Occipital lobe (tissue), 2 donors: Measurements from ENCODE around the gene GLE1. TPM values are rescaled to one million over a fixed set of nuclear protein-coding genes. Genes with fewer than 3 reads are reported as not detected.
"Not testable (repeated sequence)": the region's sequence is repeated elsewhere in the genome, so short reads cannot be mapped to it uniquely, and the experiment has no call there.

ENCODE experiments used
- DNase-seq: peaks from one replicate; lab custom pipeline; 2025; lab: John Stamatoyannopoulos, UW
- total RNA-seq: library from RNA; depleted of rRNA; stranded (reverse); fragments of >200 nt; gene quantifications from one replicate; pipeline ENCODE4 v1.2.3, GENCODE V29; 2014

GLE1 gene
- total RNA-seq, 1 donor from 2014 or later: 18.9 TPM

DNA sequence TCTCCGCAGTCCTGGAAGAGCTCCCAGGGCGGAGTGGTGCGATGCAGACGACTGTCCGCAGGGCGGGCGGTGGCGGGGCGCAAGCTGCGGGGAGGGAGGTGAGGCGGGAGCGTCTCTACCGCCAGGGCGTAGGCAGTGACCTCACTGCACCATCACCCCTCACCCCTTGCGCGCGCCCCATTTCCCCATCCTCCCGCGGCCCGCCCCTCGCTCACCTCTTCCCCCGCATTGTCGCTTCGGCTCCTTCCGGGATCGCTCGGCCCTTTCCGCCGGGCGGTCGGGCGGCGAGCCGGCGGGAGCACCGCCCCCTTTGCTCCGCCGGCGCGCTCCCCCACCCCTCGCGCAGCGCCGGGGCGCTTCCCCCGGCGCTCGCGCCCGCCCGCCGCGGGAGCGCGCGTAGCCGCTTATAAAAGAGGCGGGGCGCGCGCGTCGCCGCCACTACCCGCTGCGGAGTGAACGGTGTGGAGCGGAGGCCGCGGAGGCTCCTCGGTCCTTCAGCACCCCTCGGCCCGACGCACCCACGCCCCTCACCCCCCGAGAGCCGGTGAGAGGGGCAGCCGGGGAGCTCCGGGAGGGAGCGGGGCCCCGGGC lies 47.7 kb downstream of the GLE1 start, which contains the start of gene SPTAN1:
Gene SPTAN1, plus strand, starts transcription at position 435 of the 591 bp plus-strand sequence. CDS start 14,154 bp downstream, outside the sequence.
- DNase-seq: peak; percentile 88

DNA sequence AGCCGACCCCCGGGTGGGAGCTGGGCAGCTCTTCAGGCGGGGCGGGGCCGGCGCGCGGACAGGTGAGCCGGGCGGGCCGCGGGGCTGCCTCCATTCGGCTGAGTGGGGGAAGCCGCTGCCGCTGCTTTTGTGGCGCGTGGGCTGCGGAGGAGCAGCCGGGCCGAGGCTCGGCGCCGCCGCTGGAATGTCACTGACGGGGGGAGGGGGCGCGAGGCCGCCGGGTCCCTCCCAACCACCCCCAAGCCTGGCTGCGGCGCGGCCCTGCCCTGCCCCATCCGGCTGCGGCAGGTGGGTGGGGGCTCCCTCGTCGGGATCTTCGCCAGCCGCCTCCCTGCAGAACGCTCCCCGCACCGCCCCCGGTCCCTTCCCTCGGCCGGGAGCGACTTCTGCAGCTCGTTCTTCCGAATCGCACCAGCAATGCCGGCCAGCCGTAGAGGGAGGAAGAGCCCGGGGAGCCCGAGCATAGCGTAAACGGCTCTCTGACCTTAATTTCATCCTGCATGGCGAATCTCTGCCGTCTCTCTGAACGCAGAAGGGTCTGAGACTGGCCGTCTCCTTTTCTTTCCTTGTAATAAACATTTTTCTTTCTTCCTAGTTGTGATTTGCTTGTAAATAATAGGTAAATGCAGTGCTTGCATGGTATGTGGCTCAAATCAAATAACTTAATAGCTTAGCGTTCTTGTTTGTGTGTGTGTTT lies 48.4 kb downstream of the GLE1 start:
- peak; percentile 46 for DNase-seq

DNA sequence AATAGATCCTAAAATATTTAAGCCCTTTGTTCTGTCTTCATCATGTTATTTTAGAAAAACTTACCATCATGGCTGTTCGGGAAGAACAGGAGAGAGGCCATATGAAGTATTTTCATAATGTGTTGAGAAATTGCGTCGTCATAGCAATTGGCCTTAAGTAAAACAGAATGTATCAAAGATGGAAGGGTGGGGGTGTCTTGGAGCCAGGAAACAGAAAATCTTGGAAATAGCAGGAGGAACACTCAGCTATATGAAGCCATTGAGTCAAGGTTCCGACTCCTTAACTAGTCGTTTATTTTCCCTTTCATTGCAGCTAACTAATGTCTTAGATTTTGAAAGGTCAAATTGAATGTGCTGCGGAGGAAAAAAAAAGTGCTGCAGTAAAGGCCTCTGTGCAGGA lies 49.2 kb downstream of the GLE1 start:
- no peak for DNase-seq

DNA sequence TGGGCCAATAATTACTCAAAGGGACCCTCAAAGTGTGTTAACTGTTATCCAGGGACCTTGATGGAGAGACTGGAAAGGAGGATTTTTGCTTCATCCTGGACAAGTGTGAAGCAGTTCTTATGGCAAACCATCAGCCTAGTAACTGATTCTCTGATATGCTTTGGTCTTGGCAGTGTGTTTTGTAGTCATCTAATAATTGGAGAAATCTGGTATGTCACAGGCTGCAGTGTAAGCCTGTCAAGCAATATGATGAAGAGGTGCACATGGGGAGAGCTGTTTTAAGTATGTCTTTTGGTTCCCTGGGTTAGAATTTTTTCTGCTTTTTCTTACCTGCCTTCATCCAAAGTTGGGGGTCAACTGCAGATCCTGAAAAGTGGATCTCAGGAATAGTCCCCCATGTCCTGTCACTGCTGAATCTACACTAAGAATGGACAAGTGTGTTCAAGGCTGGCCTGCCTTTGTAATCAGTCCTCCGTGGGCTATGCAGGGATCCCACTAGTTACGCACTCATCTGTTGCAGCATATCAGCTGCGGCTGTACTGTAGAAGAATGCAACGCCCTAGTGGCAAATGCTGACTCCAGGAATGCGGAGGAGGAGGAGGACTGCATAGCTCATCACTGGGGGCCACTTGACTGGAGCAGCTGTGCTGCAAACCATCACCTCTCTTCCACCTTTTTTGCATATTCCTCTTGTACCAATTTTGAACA lies 49.8 kb downstream of the GLE1 start:
- no peak for DNase-seq

DNA sequence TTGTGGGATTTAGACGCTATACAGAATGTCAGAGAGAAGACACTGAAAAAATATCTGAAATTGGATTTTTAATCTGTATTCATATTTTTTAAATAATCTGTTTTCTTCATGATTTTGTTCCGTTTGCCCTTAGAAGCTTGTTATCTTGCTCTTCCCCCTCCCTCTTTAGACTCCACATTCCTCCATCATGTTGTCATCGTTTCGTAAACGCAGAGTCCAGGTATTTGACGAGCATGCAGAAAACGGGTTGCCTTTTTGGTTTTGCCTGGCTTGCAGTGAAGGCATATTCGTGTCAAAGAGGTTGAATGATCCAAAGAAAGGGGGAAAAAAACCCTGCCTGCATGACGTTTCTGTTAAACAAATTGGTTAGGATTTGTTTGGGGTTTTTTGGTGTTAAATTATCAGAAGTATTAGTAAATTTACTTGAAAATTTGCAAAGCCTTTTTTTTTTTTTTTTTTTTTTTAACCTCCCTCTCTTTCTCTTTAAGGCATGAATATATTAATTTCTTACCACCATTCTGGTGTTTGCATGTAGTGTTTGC lies 50.7 kb downstream of the GLE1 start:
- no peak for DNase-seq

DNA sequence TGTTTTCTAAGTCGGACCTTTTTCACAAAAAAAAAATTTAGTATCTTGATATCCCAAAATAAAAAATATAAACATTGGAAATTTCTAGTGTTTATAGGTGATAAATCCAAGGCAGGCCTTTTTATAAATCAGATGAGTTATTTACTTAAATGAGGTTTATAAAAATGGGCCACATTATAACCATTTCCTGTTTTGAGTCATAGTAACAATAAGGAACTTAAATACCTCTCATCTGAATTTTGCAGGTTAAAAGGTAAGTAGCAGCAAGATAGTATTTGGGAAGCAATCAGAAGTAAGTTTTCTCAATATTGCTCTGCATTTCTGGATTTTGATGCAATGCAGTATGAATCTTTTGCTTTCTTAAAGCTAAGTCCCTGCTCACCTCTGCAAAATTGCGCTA lies 51.8 kb downstream of the GLE1 start:
- no peak for DNase-seq

DNA sequence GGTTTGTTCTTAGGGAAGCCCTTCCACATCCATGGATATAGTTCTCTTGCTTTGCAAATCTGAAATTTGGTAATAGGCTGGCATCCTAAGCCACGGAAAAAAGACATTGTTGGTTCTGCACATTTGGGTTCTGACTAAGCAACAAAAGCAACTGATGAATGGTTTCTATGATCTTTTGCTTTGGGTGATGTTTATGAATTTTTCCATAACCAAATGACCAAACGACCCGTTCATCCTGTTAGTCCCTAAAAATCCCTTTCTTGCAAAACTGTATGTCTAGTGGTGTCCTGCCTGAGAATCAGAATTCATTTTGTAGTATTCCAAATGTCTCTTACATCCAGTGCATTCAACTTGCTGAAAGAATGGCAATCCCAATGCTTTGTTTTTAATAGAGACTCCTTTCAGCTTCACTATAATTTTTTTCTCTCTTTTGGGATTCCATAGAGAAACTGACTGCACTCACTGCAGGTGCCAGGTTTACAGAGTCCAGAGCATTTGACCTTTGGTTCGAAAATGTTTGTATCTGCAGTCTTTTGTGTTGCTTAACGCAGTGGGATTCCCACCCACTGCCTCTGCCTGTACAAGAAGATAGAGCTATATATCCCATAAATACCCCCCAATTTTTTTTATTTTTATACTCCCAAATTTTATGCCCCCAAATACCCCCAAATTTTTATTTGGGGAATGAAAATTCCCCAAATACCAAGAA lies 52.6 kb downstream of the GLE1 start:
- no peak for DNase-seq

DNA sequence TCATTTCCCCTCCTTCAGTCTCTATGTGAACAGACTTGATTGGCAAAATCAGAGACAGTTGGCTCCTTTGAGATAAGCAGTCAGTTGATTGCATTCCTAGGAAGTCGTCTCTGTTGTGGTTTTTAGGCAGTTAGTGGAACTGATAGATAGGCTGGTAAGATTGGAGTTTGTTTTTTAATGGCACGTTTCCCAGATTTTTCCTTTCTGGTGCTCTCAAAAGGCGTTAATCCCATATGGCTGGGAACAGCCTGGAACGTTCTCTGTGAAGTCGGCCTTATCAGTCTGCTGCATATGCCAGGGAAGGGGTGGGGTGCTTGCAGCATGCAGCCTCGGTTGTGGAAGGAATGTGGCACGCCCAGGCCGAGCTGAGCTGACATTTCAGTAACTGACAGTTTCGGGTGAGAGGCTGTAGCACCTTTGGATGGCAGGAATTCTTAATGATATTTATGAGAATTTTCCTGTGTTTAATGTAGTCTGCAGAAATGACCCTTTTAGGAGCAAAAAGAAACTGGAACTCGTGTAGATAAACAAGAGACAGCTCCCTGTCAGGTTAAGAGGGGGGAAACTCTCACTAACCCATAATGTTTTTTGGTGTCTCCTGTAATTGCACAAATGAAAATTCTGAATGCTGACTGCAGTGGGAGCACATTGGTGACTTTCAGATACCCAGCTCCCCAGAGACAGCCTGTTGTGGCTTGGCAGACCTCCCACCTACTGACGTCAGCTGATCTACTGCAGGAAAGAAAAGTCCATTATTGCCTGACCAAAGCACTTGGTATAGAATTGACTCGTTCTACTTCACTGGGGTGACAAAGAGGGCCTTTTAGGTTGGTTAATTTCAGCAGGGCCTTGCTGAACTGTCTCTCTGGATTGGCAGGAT lies 54.2 kb downstream of the GLE1 start:
- peak; percentile 78 for DNase-seq

DNA sequence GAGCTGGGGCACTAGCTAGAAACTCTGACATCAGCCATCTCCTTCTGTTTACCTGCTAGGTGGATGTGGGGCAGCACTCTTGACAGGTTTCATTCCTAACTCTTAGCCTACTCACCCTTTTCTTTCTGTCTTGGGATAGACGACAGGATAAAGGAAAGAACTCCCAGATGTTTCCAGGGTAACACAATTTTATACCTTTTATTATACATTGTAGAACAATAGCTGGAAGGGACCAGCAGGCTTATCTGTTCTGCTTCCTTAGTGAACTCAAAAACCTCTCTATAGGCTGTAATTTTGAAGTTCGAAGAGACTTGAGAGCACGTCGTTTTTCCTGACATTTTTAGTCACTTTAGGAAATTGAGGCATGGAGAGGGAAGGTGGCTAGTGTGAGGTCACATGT lies 61.1 kb downstream of the GLE1 start:
- DNase-seq: no peak

DNA sequence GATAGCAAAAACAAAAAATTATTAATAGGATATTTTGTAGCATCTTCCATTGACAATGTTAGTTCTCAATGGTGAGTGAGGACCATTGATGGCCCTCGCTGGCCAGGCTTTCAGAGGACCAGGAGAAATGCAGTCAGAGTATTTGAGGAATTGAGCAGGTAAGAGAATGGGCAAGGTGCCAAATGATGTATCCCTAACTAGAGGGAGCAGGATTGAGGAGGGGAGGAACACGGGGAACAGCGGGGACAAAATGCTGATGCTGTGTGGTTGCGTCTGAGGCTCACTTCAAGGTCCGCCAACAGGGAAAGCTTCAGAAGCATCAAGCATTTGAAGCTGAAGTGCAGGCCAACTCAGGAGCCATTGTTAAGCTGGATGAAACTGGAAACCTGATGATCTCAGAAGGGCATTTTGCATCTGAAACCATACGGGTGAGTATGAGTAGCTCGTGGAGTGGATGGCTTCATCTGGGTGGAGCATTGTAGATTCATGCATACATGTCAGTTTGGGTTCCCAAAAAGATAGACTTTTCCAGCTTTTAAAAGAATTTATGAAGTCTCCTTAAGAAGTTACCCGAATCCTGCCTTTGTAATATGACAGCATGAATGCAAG lies 64.1 kb downstream of the GLE1 start:
- no peak for DNase-seq

DNA sequence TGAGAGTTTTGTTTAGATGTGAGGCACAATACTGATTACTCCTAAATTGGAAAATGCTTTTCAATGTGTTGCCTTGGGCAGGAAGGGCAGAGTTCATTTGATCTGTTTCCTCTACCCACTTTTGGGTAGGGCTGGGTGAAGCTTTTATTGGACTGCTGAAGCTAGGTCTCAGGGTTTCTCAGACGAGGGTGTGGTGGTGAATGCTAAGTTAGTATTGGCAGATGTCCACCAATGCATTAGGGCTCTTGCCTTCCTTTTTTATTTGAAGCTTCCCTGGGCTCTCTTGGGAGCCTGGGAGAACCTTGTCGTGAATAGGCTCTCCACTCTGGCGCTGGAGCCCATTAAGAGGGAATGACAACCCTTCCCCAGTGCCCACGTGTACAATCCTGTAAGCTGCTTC lies 71.0 kb downstream of the GLE1 start:
- no peak for DNase-seq

DNA sequence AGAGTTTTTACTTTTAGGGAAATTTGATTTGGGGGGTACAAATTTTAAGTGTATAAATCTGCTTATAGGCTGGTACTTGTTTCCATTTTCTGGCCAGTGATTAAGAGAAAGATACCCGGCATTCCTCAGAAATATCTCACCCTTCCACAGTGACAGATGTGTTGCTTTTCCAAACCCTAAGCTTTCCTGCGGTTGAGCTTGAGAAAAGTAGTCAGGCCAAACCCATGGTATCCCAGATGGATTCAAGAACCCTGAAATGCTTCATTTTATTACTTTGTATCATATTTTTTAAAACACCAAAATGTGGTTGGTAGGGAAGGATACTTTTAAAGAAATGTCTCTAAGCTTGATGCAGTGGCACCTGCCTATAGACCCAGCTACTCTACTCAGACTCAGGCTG lies 71.4 kb downstream of the GLE1 start:
- no peak for DNase-seq

DNA sequence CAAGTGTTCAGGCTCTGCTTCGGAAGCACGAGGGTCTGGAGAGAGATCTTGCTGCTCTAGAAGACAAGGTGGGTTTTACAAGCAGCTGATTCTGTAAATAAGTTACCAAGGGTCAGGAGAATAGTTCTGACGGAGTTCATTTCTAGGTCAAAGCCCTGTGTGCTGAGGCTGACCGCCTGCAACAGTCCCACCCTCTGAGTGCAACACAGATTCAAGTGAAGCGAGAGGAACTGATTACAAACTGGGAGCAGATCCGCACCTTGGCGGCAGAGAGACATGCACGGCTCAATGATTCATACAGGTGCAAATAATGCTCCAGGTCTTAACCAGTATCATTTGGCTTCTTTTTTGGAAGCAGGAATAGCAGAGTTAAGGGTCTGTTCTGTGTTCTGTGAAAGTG lies 72.7 kb downstream of the GLE1 start:
- DNase-seq: no peak

DNA sequence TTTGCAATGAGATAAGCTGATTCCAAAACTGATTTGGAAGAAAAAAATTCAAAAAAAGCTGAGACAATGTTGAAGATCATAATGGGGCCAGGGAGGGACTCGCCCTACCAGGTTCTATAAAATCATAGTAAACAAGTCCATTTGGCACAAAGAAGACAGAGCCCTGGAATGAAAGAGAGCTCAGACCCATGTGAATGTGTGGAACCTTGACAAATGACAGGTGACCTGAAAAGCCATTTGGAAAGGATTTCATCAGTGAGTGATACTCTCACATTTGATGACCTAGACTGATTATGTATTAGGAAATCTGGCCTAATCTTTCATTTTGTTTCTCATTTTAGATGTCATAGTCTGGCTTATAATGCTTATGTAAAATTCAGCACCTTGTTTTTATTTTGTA lies 74.7 kb downstream of the GLE1 start:
- no peak for DNase-seq

DNA sequence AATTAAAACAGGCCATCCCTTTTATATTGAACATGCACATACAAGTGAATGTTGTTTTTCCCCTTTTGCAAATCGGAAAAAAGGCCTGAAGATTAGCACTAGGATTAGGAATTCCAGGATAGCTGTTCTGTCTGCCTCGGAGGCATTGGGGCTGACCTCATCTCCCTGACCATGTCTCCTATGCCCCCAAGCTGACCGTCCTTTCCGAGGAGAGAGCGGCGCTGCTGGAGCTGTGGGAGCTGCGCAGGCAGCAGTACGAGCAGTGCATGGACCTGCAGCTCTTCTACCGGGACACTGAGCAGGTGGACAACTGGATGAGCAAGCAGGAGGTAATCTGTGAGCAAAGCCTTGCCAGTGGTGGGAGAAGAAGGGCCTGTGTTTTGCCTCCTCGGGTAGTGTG lies 76.2 kb downstream of the GLE1 start:
- no peak for DNase-seq

DNA sequence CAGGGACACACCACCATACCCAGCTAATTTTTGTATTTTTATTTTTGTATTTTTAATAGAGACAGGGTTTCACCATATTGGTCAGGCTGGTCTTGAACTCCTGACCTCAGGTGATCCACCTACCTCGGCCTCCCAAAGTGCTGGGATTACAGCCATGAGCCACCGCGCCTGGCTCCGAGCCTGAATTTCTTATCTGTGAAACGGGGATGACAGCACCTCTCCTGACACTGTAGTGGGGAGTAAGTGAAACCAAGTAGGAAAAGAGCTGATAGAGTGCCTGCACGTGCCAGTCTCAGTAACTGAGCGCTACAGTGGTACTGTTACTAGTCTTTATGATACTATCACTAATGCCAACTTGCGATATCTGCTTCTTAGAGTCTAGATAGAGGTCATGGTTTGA lies 80.6 kb downstream of the GLE1 start:
- DNase-seq: not testable (repeated sequence)

DNA sequence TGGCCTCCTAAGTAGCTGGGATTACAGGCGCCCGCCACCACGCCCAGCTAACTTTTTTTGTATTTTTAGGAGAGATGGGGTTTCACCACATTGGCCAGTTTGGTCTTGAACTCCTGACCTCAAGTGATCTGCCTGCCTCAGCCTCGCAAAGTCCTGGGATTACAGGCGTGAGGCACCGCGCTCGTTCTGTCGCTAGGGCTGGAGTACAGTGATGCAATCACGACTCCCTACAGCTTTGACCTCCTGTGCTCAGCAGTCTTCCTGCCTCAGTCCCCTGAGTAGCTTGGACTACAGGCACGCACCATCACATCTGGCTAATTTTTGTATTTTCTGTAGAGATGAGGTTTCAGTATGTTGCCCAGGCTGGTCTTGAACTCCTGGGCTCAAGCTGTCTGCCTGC lies 82.4 kb downstream of the GLE1 start:
- not testable (repeated sequence) for DNase-seq

DNA sequence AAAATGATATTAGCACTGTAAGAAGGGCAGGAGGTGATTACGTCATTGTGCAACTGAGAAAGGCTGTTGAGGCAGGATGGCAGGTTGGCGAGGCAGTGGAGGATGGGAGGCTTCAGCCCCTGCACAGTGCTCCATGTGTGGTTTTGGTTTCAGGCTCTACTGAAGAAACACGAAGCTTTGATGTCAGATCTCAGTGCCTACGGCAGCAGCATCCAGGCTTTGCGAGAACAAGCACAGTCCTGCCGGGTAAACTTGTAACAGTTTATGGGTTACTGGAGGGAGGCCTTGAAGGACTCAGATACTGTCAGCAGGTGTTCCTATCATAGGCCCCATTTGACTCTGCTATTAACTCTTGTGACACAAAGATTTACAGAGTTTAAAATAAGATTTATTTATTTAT lies 82.9 kb downstream of the GLE1 start:
- no peak for DNase-seq

DNA sequence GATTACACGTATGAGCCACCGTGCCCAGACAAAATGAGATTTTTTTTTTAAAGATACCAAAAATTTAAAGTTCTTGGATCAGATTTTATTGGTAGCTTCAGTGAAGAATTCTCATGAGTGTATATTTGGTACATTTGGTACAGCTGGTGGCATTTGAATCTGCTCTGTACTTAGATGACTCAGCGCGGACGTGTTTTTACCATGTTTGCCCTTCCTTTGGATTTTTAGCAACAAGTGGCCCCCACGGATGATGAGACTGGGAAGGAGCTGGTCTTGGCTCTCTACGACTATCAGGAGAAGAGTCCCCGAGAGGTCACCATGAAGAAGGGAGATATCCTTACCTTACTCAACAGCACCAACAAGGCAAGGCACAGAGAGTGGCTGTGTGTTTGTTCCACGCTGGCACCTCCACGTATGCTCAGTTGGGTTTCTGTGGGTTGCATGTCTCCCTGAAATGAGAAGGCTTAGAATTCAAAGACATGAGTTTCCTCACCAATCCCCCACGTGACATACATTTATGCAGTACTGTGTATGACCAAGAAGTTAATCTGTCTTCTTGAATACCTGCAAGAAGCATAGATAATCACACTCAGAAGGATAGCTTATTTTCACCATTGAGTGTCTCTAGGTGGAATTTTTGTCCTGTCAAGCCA lies 84.2 kb downstream of the GLE1 start:
- DNase-seq: peak; percentile 19
